Jurkat, Clone E6-1 (cell line): ENCODE data around the gene STAT4. TPM values are rescaled to one million over a fixed set of nuclear protein-coding genes. Genes with fewer than 3 reads are reported as not detected.

Experiments
- DNase-seq: peaks from one replicate; pipeline ENCODE4 v3.0.0-alpha.2; 2011; ENCODE audit warnings: low read depth, low spot score
- H3K4me3 ChIP-seq: 2 replicates; pipeline ENCODE4 v1.5.1; 2011; ENCODE audit warnings: mild to moderate bottlenecking, low read length, control low read depth, moderate library complexity
- polyA plus RNA-seq: library from polyadenylated mRNA; unstranded; fragments of >200 nt; gene quantifications from one replicate; pipeline ENCODE4 v1.2.1, GENCODE V29; 2012; ENCODE audit warnings: missing spikeins; ENCODE audit not compliant: insufficient read length, insufficient read depth

STAT4 gene, protein sequence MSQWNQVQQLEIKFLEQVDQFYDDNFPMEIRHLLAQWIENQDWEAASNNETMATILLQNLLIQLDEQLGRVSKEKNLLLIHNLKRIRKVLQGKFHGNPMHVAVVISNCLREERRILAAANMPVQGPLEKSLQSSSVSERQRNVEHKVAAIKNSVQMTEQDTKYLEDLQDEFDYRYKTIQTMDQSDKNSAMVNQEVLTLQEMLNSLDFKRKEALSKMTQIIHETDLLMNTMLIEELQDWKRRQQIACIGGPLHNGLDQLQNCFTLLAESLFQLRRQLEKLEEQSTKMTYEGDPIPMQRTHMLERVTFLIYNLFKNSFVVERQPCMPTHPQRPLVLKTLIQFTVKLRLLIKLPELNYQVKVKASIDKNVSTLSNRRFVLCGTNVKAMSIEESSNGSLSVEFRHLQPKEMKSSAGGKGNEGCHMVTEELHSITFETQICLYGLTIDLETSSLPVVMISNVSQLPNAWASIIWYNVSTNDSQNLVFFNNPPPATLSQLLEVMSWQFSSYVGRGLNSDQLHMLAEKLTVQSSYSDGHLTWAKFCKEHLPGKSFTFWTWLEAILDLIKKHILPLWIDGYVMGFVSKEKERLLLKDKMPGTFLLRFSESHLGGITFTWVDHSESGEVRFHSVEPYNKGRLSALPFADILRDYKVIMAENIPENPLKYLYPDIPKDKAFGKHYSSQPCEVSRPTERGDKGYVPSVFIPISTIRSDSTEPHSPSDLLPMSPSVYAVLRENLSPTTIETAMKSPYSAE
- 1.8 TPM for polyA plus RNA-seq

DNA sequence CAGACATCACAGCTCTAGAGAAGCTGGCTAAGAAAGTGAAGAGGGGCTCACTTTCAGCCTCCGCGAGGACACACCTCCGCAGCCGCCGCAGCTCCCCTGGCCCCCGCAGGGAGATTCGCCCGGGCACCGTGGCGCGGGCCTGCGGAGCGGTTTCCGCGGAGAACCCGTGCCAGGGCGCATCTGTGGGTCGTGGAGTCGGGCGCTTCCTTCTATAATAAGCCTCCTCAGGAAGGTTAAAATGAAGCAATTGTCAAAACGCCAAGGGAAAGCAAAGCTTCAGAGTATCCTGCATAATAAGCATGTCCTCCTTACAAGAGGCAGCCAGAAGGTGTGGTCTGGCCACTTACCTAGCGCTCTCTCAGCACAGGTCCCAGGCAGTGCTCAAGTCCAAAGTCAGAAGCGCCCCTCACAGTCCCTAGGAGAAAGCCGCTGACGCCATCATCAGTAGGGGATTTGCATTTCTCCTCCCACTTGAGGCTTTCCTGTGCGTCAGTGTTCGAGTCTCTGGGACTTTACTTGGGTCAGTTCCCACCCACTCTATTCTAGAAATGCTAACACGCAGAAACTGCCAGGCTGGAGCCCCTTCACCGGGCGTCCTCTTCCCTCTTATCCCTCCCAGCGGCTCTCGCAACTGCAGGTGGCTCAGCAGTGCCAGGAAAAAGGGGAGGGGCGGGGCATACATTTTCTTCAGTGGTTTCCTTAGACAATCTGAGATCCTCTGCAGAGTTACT, at the start of gene STAT4:
TSS of gene STAT4 (minus strand) at position 395 of the 731 bp plus-strand sequence. CDS start 2,791 bp downstream, outside the sequence.
- H3K4me3 ChIP-seq: peak within 1 kb of the TSS; percentile 65
- DNase-seq: peak; percentile 51

DNA sequence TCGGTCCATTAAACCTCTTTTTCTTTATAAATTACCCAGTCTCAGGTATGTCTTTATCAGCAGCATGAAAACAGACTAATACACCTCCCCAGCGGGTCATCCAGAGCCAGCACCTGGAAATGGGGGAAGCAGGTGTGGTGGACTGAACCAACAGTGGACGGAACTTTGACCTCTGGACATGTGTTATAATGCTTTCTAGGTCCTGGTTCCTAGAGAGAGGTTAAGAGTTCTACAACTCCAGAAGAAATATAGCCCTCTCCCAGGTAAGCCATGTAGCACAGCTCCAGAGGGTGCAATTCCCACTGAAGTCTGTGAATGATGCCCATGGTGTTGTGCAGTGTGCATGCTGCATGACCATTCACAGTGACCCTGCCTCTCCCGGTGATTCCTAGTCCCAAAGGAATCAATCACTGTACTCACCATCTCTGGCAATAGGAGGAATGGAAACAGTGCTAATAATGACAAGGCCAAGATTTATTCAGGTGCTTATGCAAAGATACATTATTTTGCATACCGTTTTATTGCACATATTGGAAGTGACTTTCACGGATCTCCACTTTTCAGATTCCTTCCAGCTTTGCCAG, 49.2 kb upstream of the STAT4 start:
- DNase-seq: no peak
- H3K4me3 ChIP-seq: no peak overlapping the region

DNA sequence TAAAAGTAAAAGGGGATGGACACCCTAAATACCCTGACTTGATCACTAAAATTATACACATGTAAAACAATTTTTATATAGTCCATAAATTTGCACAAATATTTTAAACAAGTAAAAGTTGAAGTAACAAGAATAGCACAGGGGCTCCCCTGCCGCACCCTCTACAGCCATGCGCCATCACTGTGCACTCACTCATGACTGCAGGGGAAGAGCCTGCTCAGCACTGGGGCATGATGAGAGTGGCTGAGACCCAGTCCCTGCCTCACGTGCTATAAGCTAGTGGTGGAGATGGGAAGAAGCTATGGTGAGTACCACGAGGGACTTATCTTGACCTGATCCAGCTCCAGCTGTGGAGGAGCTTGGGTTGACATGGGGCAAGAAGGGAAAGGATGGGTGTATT, 47.5 kb upstream of the STAT4 start:
- no peak overlapping the region for H3K4me3 ChIP-seq
- no peak for DNase-seq

DNA sequence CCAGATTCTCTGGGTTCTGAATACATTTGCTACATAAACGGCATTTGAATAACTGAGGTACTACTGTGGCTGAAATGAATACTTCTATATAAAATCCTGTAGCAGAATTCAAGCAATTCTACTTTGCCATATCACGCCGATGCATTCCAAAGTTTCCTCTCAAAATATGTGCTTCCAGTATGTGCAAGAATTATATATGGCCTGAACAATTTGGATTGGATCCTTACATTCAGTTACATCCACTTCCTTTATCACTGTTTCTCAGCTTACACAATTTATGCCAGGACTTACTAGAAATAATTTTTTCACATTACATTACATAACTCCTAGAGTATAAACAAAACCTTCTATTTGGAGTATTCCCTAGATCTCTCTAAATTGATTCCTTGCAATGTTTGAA, 46.3 kb upstream of the STAT4 start:
- no peak overlapping the region for H3K4me3 ChIP-seq
- no peak for DNase-seq

DNA sequence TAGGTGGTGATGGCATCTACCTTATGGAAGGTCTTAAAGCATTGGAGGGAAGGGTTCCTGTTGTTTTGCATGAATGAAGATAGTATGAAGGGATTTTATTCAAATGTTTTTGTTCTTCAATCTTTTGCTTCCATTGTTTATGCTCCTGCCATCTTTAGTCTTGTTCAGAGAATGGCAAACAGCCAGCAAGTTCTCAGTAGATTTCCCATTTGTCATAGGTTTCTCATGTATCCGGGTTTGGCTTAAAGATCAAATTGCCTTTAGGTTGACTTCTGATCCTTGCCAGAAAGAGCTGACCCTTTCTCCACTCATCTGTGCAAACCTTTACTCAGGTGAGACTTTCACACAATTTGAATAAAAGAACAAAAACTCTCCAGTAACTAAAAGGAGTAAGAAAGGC, 44.2 kb upstream of the STAT4 start:
- no peak for DNase-seq

DNA sequence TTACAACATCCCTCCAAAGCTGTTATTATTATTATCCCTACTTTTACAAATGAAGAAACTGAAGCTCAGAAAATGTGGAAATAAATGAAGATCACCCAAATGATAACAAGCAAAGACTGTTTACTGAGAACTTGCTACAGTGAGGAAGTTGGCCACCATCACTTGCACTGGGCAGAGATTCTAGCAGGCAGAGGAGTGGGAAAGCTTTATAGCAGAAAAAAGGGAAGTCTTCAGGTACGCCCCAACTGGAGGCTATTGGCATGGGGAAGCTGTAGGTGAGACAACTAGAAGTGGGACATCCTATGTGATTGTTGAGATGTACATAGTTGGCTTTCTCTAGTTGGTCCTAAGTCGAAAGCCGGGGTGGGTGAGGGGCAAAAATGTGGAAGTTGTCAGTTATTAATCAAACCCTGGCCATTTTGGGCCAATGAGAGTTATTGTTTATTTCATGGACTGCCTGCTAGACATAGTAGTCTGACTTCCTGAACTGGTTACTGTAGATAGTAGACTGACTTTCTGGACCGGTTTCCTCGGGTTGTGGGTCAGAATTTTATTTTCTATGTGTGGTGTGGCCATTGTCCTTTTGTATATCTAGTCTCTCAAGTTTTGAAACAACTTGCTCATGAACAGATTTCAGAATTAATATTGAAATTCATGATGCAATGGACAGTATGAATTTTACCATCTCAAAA, 40.2 kb upstream of the STAT4 start:
- DNase-seq: no peak
- H3K4me3 ChIP-seq: no peak overlapping the region

More for the DNA sequence above, 44.2 kb upstream of the STAT4 start:
- no peak overlapping the region for H3K4me3 ChIP-seq

DNA sequence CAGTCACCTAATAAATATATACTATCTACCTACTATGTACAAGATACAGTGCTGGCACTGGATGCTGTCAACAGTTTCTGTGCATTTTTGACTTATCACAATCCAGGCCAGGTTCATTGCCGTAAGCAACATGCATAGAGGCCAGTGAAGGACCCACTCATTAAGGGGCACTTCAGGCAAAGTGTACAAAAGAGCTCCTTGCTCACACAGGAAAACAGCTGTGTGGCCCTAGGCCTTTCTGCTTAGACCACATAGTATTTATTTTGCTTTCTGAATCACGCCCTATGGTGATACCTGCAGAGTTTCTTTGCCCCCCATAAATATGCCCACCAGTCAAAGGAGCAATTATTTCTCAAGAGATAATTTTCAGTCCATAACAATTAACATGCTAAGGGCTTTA, 39.6 kb upstream of the STAT4 start:
- no peak for DNase-seq

DNA sequence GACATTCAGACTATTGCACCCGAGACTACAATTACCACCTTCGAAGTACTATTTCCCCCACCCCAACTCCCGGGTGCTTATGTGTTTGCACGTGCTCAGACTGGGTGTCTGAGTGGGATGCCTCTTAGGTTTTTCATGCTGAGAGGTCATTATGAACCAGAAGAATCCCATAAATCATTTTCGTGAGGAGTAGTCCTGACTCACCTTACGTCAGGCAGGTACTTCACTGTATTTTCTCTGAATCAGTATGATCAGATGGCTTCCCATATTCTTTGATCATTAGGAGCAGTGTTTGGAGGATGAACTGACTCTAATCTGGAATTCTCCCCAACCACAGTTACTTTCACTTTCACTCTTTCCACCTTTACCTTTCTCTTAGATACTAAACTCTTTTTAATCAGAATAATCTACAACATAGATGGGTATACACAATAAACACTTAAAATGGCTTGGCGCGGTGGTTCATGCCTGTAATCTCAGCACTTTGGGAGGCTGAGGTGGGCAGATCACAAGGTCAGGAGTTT, 38.4 kb upstream of the STAT4 start:
- DNase-seq: no peak
- H3K4me3 ChIP-seq: peak overlapping the region; percentile 23

More for the DNA sequence above, 39.6 kb upstream of the STAT4 start:
- H3K4me3 ChIP-seq: no peak overlapping the region

DNA sequence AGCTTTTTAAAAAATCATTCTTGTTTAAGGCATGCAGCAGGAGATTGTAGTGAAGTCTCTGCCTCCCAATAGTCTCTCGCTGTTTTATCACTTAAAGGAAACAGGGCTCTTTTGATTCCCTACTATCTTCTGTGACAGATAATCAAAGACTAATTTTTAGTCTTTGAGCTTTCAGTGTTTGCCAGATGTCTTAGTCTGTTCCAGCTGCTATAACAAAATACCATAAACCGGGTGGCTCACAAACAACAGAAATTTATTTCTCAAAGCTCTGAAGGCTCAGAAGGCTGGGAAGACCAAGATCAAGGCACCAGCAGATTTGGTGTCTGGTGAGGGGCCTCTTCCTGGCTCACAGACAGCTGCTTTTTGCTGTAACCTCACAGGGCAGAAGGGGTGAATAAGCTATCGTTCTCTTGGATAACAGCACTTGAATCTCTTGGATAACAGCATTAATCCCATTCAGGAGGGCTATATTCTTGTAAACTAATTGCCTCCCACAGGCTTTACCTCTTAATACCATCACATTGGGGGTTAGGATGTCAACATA, 37.8 kb upstream of the STAT4 start:
- no peak overlapping the region for H3K4me3 ChIP-seq

DNA sequence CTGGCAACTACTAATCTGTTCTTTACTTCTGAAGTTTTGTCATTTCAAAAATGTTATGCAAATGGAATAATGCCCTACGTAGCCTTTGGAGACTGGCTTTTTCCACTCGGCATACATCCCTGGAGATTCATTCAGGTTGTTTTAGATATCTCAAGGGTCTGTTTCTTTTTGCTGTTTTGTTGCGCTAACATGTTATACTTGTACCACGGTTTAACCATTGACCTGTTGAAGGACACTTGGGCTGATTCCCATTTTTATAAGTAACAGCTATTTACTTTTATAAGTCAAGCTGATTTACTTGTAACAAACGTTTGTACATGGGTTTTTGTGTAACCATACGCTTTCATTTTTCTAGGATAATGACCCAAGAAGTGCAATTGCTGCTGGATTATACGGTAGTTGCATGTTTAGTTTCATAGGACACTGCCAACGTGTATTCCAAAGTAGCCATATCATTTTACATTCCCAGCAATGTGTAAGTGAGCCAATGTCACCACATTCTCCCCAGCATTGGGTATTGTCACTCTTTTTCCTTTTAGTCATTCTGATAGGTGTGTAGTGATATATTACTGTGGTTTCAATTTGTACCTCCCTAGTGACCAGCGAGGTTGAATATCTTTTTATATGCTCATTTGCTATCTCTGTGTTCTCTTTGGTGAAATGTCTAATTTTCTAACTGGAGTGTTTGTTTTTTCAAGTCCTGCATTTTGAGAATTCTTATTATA, 36.5 kb upstream of the STAT4 start:
- H3K4me3 ChIP-seq: no peak overlapping the region
- DNase-seq: no peak

More for the DNA sequence above, 37.8 kb upstream of the STAT4 start:
- peak; percentile 33 for DNase-seq

DNA sequence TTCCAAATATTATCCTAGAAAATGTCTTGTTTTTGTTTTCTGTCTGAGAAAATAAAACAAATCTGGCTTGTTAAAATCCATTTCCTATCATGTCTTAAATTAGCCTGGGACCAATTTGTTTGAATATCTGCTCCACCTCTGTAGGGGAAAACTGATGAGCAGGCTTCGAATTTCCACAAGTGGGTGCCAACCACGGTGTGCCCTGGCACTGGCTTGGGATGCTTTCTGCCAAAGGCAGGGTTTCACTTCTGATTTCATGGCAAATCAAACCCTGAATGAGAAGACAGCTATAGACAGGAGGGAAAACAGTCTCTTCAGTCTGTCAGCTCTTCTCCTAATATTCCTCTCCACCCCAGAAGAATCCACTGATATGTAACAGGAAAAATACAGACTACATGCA, 33.7 kb upstream of the STAT4 start:
- DNase-seq: no peak
- H3K4me3 ChIP-seq: no peak overlapping the region

DNA sequence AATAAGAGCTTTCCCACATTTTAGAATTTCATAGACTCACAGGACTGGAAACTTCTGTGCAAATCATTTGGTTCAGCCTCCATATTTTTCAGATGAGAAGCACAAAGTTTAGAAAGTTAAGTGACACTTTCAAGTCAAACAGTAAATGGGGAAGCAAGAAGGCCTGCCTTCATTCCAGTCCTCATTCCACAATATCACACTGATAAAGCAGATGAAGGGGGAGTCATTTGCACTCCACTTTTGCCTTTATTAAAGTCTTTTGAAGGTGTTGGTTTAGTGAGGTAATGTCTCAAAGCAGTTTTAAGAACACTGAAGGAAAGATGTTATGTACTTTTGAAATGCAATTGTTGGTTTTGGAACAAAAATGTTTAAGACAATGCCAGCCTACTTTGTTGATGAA, 32.7 kb upstream of the STAT4 start:
- DNase-seq: no peak
- H3K4me3 ChIP-seq: no peak overlapping the region

DNA sequence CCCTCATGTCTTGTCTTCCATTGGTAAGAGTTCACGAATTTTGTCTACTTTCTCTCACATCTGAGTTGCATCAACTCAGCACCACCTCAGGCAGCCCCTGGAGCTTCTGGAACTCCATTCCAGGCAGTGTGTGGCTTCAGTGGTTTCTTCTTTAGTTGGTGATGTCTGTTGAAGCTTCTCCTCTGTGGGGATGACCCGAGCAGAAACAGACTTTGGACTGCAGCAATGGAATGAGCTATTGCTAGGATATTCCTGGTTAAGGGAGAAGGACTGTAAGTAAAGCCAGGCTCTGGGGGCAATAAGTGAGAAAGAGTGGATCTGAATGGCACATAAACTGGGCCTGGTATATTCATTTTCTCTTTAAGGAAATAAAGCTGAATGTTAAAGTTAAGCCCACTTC, 32.3 kb upstream of the STAT4 start:
- no peak for DNase-seq
- no peak overlapping the region for H3K4me3 ChIP-seq

DNA sequence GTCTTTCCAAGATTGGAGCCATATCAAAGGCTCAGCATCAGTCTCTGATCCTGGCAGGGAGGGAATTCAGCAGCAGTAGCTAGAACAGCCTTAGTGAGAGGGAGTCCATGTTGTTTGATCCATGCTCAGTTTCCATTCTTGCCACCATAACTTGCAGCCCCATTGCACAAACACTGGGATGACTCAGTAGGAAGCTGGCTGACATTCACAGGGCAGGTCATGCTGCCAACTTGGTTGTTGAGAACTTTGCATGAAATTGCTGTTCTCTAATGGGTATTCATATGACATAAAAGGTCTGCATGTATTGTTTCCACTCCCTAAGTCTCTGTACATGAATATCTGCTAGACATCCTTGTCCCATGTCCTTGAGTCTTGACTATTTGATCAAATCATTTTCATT, 29.9 kb upstream of the STAT4 start:
- no peak overlapping the region for H3K4me3 ChIP-seq
- no peak for DNase-seq

DNA sequence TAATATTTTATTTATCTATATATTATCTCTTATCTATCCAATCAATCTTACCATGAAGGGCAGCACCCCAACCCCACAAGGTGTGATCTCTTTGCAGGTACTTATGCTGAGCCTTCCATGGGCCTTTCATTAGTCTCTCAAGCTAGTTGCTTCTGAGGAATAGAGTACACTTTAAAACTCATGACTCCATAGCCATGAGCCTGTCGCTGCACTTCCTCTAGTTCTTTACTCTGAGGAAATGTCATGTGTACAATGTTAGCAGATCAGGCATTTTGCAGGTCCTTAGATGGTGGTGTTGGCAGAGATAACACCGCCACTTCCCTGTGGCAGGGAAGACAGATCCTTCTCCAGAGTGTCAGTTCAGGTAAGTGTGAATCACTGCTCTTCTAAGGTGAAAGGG, 29.5 kb upstream of the STAT4 start:
- DNase-seq: no peak
- no peak overlapping the region for H3K4me3 ChIP-seq

DNA sequence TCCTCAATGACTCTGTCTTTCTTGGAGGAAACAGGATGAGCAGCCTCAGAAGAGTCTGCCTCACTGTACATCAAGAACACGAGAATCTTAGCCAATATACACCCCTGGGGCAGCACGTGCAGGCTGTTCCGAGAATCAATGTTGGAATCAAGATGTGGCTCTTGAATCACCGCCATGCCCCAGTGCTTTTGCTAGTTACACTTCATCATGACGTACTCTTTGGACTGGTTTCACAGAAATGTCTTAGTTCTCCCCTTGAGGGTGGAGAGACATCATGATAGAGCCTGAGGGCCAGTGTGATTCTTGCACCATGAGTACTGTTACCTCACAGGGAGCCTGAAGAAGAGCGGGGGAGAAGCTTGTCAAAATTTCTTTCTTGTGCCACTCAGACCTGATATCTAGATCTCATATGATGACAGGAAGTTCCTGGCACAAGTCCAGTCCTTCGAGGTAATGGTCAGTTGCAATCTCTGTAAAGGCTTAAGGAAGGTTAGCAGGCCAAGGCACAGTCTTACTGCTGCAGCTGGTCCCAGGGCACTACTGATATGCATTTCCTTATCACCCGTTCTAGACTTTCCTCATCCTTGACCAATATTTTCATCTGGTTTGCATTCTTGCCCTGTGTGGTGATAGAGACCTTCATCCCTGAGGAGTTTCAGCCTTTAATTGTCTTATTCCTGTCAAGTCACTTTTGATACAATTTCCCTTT, 28.2 kb upstream of the STAT4 start:
- DNase-seq: no peak

More for the DNA sequence above, 28.2 kb upstream of the STAT4 start:
- no peak overlapping the region for H3K4me3 ChIP-seq
